Fibroblast of villous mesenchyme (primary cell): ENCODE measurements around the gene CGB5. TPM values are rescaled to one million over a fixed set of nuclear protein-coding genes. Genes with fewer than 3 reads are reported as not detected.
"Not testable (repeated sequence)": the region's sequence is repeated elsewhere in the genome, so short reads cannot be mapped to it uniquely, and the experiment has no call there.

Source experiments
- DNase-seq: peaks from one replicate; pipeline ENCODE4 v3.0.0-alpha.2; 2010; ENCODE audit warnings: low read depth
- H3K4me3 ChIP-seq: 2 replicates; pipeline ENCODE4 v1.5.1; 2011; ENCODE audit warnings: low read depth, mild to moderate bottlenecking, low read length
- total RNA-seq: library from RNA; depleted of rRNA; stranded (reverse); fragments of >200 nt; gene quantifications from 2 replicates; pipeline ENCODE4 v1.2.3, GENCODE V29; 2012
- TF ChIP-seq, protein P1 (sequence below): IDR thresholded peaks from 2 replicates; pipeline ENCODE4 v1.5.1; 2012; ENCODE audit warnings: low read depth, mild to moderate bottlenecking, low read length; ENCODE audit not compliant: insufficient read depth

The CGB5 gene
- total RNA-seq, 1 donor: not detected

DNA sequence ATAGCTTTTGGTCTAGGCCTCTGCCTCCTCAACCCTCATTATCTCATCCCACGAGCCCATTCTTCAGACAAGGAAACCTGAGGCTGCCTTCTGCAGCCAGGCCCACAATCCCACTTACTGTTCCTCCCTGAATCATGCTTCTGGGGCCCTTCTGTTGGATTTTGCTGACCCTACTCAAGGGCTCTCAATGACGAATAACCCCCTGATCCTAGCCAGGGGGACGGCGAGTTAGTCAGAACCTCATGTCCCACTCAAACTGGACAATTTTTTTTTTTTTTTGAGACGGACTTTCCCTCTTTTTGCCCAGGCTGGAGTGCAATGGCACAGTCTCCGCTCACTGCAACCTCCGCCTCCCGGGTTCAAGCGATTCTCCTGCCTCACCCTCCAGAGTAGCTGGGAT lies 21.5 kb upstream of the CGB5 start:
- no peak overlapping the region for H3K4me3 ChIP-seq
- TF ChIP-seq, protein P1, sequence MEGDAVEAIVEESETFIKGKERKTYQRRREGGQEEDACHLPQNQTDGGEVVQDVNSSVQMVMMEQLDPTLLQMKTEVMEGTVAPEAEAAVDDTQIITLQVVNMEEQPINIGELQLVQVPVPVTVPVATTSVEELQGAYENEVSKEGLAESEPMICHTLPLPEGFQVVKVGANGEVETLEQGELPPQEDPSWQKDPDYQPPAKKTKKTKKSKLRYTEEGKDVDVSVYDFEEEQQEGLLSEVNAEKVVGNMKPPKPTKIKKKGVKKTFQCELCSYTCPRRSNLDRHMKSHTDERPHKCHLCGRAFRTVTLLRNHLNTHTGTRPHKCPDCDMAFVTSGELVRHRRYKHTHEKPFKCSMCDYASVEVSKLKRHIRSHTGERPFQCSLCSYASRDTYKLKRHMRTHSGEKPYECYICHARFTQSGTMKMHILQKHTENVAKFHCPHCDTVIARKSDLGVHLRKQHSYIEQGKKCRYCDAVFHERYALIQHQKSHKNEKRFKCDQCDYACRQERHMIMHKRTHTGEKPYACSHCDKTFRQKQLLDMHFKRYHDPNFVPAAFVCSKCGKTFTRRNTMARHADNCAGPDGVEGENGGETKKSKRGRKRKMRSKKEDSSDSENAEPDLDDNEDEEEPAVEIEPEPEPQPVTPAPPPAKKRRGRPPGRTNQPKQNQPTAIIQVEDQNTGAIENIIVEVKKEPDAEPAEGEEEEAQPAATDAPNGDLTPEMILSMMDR: no peak
- no peak for DNase-seq

DNA sequence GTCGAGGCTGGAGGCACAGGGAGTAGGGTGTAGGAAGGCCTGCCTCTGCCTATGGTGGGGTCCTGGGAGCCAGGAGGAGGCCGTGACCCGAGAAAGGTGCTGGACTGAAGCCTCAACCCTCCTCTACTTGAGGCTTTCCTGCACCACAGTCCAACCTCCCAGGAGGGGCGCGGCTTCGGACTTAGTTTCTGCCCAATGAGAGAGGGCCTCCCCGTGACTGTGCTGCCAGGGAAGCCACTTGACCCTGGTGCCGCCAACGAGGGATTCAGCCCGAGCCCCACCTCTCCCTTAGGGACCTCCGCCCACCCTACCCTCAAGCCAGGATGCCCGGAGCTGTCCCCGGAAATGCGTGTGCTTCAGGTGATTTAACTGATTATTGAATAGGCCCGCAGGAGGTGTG lies 19.4 kb upstream of the CGB5 start, which contains the start of gene CGB3:
CGB3 (minus strand) TSS at position 101 of the 400 bp plus-strand sequence. CDS start 362 bp downstream, outside the sequence.
- not testable (repeated sequence) for DNase-seq, H3K4me3 ChIP-seq

DNA sequence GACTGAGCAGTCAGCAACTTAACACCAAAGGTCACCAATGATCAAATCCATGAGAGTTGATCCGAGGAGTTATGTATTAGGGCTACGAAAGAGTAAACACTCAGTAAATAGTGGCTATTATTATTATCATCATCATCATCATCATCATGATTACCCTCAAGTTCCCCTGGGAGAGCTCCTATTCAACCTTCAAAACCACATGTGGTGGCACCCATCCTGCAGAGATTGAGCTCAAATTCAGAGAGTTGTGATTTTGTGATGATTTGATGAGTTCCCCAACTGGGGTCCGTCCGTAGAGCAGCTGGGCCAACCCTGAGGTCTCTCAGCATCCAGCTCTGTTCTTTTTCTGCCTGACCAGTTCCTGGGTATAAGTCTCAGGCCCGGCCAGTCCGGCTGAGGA lies 18.6 kb upstream of the CGB5 start:
- not testable (repeated sequence) for DNase-seq, H3K4me3 ChIP-seq

DNA sequence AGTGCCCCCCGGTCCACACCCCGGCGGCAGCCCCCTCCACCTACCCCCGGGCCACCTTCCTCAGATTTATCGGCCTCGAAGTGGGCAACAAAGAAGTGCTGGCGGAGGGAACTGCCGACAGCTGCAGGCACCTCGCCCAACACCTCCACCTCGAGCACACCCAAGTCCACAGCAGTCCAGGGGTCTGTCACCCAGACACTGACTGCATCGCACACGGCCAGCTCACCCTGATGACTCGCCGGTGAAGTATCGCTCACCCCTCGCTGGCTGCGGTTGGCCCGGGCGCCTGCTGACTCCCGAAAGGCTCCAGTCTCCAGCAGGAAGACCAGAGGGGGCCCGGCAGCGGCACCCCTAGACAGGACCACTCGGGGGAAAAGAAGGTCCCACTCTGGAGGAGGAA lies 18.0 kb upstream of the CGB5 start:
- DNase-seq, H3K4me3 ChIP-seq: not testable (repeated sequence)

DNA sequence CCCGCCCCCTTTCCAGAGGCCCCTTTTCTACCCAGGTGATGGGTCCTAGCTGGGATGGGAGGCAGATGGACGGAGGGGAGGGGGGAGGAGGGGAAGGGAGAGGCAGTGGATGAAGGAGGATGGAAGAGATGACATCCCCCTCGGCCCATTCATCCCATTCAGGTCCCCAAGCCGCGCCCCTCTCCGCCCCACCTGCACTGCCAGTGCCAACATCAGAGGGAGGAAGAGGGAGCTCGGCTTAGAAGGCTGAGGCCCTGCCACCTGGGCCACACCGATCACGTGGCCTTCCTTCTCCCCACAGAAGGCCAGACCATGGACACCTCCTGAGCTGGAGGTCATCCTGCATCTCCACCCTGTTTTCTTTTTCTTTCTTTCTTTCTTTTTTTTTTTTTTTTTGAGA lies 15.0 kb upstream of the CGB5 start:
- not testable (repeated sequence) for DNase-seq, H3K4me3 ChIP-seq

DNA sequence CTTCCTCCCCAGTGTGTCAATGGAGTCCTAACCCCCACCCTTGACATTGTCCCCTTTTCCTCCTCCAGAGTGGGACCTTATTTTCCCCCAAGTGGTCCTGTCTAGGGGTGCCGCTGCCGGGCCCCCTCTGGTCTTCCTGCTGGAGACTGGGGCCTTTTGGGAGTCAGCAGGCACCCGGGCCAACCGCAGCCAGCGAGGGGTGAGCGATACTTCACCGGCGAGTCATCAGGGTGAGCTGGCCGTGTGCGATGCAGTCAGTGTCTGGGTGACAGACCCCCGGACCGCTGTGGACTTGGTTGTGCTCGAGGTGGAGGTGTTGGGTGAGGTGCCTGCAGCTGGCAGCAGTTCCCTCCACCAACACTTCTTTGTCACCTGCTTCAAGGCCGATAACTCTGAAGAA lies 13.9 kb upstream of the CGB5 start:
- not testable (repeated sequence) for DNase-seq, H3K4me3 ChIP-seq

DNA sequence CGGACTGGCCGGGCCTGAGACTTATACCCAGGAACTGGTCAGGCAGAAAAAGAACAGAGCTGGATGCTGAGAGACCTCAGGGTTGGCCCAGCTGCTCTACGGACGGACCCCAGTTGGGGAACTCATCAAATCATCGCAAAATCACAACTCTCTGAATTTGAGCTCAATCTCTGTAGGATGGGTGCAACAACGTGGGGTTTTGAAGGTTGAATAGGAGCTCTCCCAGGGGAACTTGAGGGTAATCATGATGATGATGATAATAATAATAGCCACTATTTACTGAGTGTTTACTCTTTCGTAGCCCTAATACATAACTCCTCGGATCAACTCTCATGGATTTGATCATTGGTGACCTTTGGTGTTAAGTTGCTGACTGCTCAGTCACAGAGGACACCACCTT lies 13.3 kb upstream of the CGB5 start:
- H3K4me3 ChIP-seq, DNase-seq: not testable (repeated sequence)

DNA sequence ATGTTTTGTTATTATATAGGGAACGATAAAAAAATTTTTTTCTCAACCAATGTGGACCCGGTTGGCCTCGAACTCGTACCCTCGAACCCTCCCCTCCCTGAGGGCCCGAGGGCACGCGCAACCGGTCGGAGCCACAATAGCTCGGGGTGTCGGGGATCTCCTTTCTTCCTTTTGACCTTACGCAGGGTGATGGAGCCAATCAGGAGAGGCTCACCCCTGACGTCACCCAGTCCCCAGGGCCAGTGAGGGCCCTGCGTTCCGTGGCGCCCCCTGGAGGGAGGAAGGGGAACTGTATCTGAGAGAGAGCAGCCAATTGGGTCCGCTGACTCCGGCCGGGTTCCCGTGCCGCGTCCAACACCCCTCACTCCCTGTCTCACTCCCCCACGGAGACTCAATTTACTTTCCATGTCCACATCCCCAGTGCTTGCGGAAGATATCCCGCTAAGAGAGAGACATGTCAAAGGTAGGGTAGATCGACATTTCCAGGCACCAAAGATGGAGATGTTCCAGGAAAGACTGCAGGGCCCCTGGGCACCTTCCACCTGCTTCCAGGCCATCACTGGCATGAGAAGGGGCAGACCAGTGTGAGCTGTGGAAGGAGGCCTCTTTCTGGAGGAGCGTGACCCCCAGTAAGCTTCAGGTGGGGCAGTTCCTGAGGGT lies 11.9 kb upstream of the CGB5 start, which contains the start of gene CGB2:
CGB2 (plus strand) TSS at position 249 of the 660 bp plus-strand sequence; CDS start at position 455, 206 bp downstream.
- H3K4me3 ChIP-seq, DNase-seq: not testable (repeated sequence)
- TF ChIP-seq, protein P1: peak; percentile 34

DNA sequence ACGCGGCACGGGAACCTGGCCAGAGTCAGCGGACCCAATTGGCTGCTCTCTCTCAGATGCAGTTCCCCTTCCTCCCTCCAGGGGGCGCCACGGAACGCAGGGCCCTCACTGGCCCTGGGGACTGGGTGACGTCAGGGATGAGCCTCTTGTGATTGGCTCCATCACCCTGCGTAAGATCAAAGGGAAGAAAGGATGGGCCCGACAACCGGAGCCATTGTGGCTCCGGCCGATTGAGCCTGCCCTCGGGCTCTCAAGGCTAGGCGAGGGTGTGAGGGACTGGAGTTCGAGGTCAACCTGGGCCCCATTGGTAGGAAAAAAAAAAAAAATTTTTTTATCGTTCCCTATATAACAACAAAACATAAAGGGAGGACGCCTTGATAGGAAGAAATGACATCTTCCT lies 6.8 kb upstream of the CGB5 start, which contains the start of gene CGB1:
CGB1 (minus strand) TSS at position 81 of the 400 bp plus-strand sequence. CDS start 184 bp downstream, outside the sequence.
- not testable (repeated sequence) for H3K4me3 ChIP-seq, DNase-seq
- TF ChIP-seq, protein P1: peak; percentile 48

DNA sequence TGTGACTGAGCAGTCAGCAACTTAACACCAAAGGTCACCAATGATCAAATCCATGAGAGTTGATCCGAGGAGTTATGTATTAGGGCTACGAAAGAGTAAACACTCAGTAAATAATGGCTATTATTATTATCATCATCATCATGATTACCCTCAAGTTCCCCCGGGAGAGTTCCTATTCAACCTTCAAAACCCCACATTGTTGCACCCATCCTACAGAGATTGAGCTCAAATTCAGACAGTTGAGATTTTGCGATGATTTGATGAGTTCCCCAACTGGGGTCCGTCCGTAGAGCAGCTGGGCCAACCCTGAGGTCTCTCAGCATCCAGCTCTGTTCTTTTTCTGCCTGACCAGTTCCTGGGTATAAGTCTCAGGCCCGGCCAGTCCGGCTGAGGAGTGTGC lies 5.5 kb upstream of the CGB5 start:
- H3K4me3 ChIP-seq, DNase-seq: not testable (repeated sequence)

DNA sequence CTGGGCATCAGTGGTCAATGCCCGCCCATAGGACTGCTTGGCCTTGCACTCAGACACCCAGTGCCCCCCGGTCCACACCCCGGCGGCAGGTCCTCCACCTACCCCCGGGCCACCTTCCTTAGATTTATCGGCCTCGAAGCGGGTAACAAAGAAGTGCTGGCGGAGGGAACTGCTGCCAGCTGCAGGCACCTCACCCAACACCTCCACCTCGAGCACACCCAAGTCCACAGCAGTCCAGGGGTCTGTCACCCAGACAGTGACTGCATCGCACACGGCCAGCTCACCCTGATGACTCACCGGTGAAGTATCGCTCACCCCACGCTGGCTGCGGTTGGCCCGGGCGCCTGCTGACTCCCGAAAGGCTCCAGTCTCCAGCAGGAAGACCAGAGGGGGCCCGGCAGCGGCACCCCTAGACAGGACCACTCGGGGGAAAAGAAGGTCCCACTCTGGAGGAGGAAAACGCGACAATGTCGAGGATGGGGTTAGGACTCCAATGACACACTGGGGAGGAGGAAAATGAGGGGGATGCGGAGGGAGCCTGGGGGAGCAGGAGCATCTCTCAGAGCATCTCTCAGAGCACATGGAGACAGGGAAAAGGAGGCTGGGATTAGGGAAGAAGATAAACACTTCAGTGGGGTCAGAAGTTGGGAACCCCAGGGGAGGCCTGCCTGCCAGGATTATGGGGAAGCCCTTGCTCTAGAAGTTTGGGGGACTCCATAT lies 4.9 kb upstream of the CGB5 start:
- DNase-seq: peak; percentile 67
- H3K4me3 ChIP-seq: not testable (repeated sequence)

DNA sequence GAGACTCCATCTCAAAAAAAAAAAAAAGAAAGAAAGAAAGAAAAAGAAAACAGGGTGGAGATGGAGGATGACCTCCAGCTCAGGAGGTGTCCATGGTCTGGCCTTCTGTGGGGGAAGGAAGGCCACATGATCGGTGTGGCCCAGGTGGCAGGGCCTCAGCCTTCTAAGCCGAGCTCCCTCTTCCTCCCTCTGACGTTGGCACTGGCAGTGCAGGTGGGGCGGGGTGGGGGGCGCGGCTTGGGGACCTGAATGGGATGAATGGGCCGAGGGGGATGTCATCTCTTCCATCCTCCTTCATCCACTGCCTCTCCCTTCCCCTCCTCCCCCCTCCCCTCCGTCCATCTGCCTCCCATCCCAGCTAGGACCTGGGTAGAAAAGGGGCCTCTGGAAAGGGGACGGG lies 3.9 kb upstream of the CGB5 start:
- DNase-seq, H3K4me3 ChIP-seq: not testable (repeated sequence)
